Vagina (tissue), 2 donors: ENCODE data around the gene LAMC3. TPM values are rescaled to one million over a fixed set of nuclear protein-coding genes. Genes with fewer than 3 reads are reported as not detected.

Source experiments
- DNase-seq, 2 donors: peaks; one replicate each; pipeline ENCODE4 v3.0.0-alpha.2; 2017; ENCODE audit errors: extremely low spot score in 2 of 2
- H3K27ac ChIP-seq: fragments of 200-600 bp; sonication (generic); one replicate; pipeline ENCODE4 v1.5.1; 2019
- H3K27me3 ChIP-seq: fragments of 200-600 bp; sonication (generic); one replicate; pipeline ENCODE4 v1.5.1; 2019
- H3K36me3 ChIP-seq, 2 donors: fragments of 200-600 bp; sonication (generic); one replicate each; pipeline ENCODE4 v1.5.1; 2017 to 2019
- H3K4me1 ChIP-seq: fragments of 200-600 bp; sonication (generic); one replicate; pipeline ENCODE4 v1.5.1; 2019
- H3K4me3 ChIP-seq, 2 donors: fragments of 200-600 bp; sonication (generic); 1 replicate in 1 of 2; 2 replicates in 1 of 2; pipeline ENCODE4 v1.5.1; 2016 to 2019
- H3K9me3 ChIP-seq: fragments of 200-600 bp; sonication (generic); one replicate; pipeline ENCODE4 v1.5.1; 2019
- CTCF ChIP-seq, 3 experiments: fragments of 450-650 bp in 2 of 3; fragments of 200-600 bp in 1 of 3; sonication (generic) in 1 of 3; IDR thresholded peaks; one replicate each; pipeline ENCODE4 v1.5.1; 2017 to 2019; ENCODE audit warnings: antibody characterized with exemption in 3 of 3, mild to moderate bottlenecking in 2 of 3, moderate library complexity in 2 of 3
- POLR2A ChIP-seq, 2 donors: fragments of 450-650 bp; IDR thresholded peaks; one replicate each; pipeline ENCODE4 v1.6.1; 2017; ENCODE audit warnings: antibody characterized with exemption in 2 of 2, mild to moderate bottlenecking in 2 of 2, moderate library complexity in 2 of 2
- POLR2AphosphoS5 ChIP-seq, 2 donors: sonication (generic); formaldehyde crosslinking; IDR thresholded peaks; one replicate each; pipeline ENCODE4 v1.9.0; 2017; ENCODE audit warnings: antibody characterized with exemption in 2 of 2, mild to moderate bottlenecking in 2 of 2, low read depth in 1 of 2; ENCODE audit not compliant: insufficient read depth in 1 of 2
- intact Hi-C: fragments of 100-400 bp; cut with DNase I; formaldehyde crosslinking; loops from one replicate; pipeline ENCODE4 v1.15.1; 2023
- total RNA-seq: library from RNA; depleted of rRNA; stranded (reverse); fragments of >200 nt; gene quantifications from one replicate; pipeline ENCODE4 v1.2.3, GENCODE V29; 2016

The LAMC3 gene
- total RNA-seq, 1 donor from 2014 or later, result 13.3 TPM

GRCh38 chr9:130985606-130986162, 23.3 kb upstream of the LAMC3 start:
- Histone ChIP-seq H3K36me3 (no peaks in the 10 kb centered on the region), H3K4me3 (no peak overlapping the region), H3K4me1 (no peaks in the 10 kb centered on the region), H3K9me3 (no peaks in the 10 kb centered on the region), H3K27ac (no peak overlapping the region), H3K27me3 (no peaks in the 10 kb centered on the region)
- intact Hi-C loops, result no loop called here
- TF ChIP-seq CTCF (IDR thresholded peaks at IDR 0.05), result no peak
- TF ChIP-seq POLR2AphosphoS5 (IDR thresholded peaks at IDR 0.05; ENCODE audit: insufficient read depth in 1 of 2, low read depth in 1 of 2), result no peak
- TF ChIP-seq POLR2A (IDR thresholded peaks at IDR 0.05), result no peak
- DNase-seq, result no peak

DNA sequence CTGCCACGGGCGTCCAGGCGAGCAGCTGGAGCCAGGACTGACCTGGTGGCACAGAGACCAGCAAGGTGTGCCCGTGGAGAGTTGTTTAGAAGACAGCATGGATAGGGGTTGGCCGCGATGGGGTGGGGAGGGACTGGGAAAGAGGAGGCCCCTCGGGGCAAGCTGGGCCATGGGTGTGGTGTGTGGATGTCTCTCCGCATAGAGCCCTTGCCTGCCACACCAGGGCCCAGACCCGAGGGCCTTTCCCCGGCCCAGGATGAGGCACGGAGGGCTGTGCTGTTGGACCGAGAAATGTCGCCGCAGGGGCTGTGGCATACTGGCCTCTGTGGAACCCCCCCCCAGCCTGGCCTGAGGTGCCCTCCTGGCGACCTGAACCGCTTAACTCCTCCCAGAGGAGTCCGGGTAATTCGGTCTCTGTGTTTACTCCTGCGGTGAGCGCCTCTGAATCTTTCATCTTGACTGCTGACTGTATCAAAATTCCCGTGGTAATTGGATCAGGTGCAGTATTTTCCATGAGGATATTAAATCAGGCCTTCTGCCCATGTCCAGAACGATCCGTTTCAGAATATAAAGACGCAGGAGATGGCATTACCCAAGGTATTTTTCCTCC, 22.5 kb upstream of the LAMC3 start:
- Histone ChIP-seq H3K4me3 (no peak overlapping the region), H3K9me3 (no peaks in the 10 kb centered on the region), H3K27ac (no peak overlapping the region), H3K36me3 (no peaks in the 10 kb centered on the region), H3K4me1 (no peaks in the 10 kb centered on the region), H3K27me3 (no peaks in the 10 kb centered on the region)
- TF ChIP-seq POLR2A (IDR thresholded peaks at IDR 0.05), result no peak
- TF ChIP-seq POLR2AphosphoS5 (IDR thresholded peaks at IDR 0.05; ENCODE audit: insufficient read depth in 1 of 2, low read depth in 1 of 2), result no peak
- no peak for TF ChIP-seq CTCF (IDR thresholded peaks at IDR 0.05)
- no peak for DNase-seq
- intact Hi-C loops, result no loop called here

- no peak for DNase-seq
- TF ChIP-seq CTCF (IDR thresholded peaks at IDR 0.05), result no peak
- no peak for TF ChIP-seq POLR2A (IDR thresholded peaks at IDR 0.05)
- no peak for TF ChIP-seq POLR2AphosphoS5 (IDR thresholded peaks at IDR 0.05; ENCODE audit: insufficient read depth in 1 of 2, low read depth in 1 of 2)
- no peaks in the 10 kb centered on the region for H3K27me3 ChIP-seq
- H3K36me3 ChIP-seq, result no peaks in the 10 kb centered on the region
- H3K4me1 ChIP-seq, result no peaks in the 10 kb centered on the region
- intact Hi-C loops, result no loop called here
- no peak overlapping the region for H3K4me3 ChIP-seq
- H3K27ac ChIP-seq, result no peak overlapping the region
- no peaks in the 10 kb centered on the region for H3K9me3 ChIP-seq
Measured at GRCh38 chr9:130987054-130987453, 21.9 kb upstream of the LAMC3 start.

- no peak for TF ChIP-seq POLR2A (IDR thresholded peaks at IDR 0.05)
- no peak for TF ChIP-seq CTCF (IDR thresholded peaks at IDR 0.05)
- no peak for TF ChIP-seq POLR2AphosphoS5 (IDR thresholded peaks at IDR 0.05; ENCODE audit: insufficient read depth in 1 of 2, low read depth in 1 of 2)
- Histone ChIP-seq H3K36me3 (no peaks in the 10 kb centered on the region), H3K27me3 (no peaks in the 10 kb centered on the region), H3K27ac (no peak overlapping the region), H3K9me3 (no peaks in the 10 kb centered on the region), H3K4me1 (no peaks in the 10 kb centered on the region), H3K4me3 (no peak overlapping the region)
- intact Hi-C loops, result no loop called here
- DNase-seq, result no peak
Measured at GRCh38 chr9:130987738-130988399, 21.1 kb upstream of the LAMC3 start.

DNA sequence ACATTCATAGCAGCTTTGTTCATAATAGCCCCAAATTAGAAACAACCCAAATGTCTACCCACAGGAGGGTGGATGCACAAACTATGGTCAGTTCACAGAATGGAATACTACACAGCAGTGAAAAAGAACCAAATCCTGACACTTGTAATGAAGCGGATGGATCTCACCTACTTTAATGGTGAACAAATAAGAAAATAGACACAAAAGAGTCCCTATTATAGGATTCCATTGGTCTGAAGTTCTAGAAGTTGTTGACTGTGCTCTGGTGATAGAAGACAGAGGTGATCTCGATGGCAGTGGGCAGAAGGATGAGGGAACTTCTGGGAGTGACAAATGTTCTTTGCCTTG, 20.6 kb upstream of the LAMC3 start:
- H3K27ac ChIP-seq, result no peak overlapping the region
- no peaks in the 10 kb centered on the region for H3K9me3 ChIP-seq
- intact Hi-C loops, result no loop called here
- no peak overlapping the region for H3K4me3 ChIP-seq
- DNase-seq, result no peak
- no peak for TF ChIP-seq POLR2AphosphoS5 (IDR thresholded peaks at IDR 0.05; ENCODE audit: insufficient read depth in 1 of 2, low read depth in 1 of 2)
- no peak for TF ChIP-seq POLR2A (IDR thresholded peaks at IDR 0.05)
- TF ChIP-seq CTCF (IDR thresholded peaks at IDR 0.05), result no peak
- no peaks in the 10 kb centered on the region for H3K4me1 ChIP-seq
- H3K27me3 ChIP-seq, result no peaks in the 10 kb centered on the region
- H3K36me3 ChIP-seq, result no peaks in the 10 kb centered on the region
